SK-N-SH (cell line): ENCODE measurements around the gene C9. TPM values are rescaled to one million over a fixed set of nuclear protein-coding genes. Genes with fewer than 3 reads are reported as not detected.

ENCODE experiments used
- CTCF ChIA-PET: fragments of 300-600, 350-600 bp; formaldehyde crosslinking; extraction: SDS; loops from one replicate; lab custom pipeline; 2021; lab: Yijun Ruan, JAX
- POLR2A ChIA-PET: fragments of 350-600 bp; sonication (Branson Sonifier 250); formaldehyde crosslinking; extraction: SDS; loops from one replicate; lab custom pipeline; 2020; ENCODE audit warnings: antibody characterized with exemption, inconsistent platforms; lab: Yijun Ruan, JAX
- DNase-seq: peaks from one replicate; pipeline ENCODE4 v3.0.0; 2012
- H2AFZ ChIP-seq: fragments of 200-600 bp; sonication (generic); 2 replicates; pipeline ENCODE4 v1.8.1; 2016; ENCODE audit warnings: antibody characterized with exemption, mild to moderate bottlenecking, low read depth
- H3F3A ChIP-seq: fragments of 200-600 bp; sonication (generic); replicated peaks from 2 replicates; pipeline ENCODE3; 2016; ENCODE audit warnings: antibody characterized with exemption, mild to moderate bottlenecking; ENCODE audit not compliant: insufficient read depth
- H3K27ac ChIP-seq, 2 experiments: fragments of 200-500 bp in 1 of 2; fragments of 200-600 bp in 1 of 2; sonication (Bioruptor generic) in 1 of 2; sonication (generic), shearing (Covaris generic) in 1 of 2; 2 replicates each; pipeline versions ENCODE4 v1.5.1 to v1.6.1; 2014 to 2016; ENCODE audit warnings: low read depth in 2 of 2, inconsistent platforms in 1 of 2, low read length in 1 of 2, mild to moderate bottlenecking in 1 of 2, mixed read lengths in 1 of 2
- H3K27me3 ChIP-seq: fragments of 200-600 bp; sonication (generic), shearing (Covaris generic); 2 replicates; pipeline ENCODE4 v1.6.1; 2016; ENCODE audit warnings: mixed run types; ENCODE audit not compliant: insufficient read depth
- H3K36me3 ChIP-seq, 2 experiments: fragments of 200-500 bp in 1 of 2; fragments of 200-600 bp in 1 of 2; sonication (Bioruptor generic) in 1 of 2; sonication (generic) in 1 of 2; replicated peaks in 1 of 2; 2 replicates each; pipeline versions ENCODE3 to v1.5.1; 2014 to 2016; ENCODE audit warnings: low read length in 1 of 2, mild to moderate bottlenecking in 1 of 2; ENCODE audit not compliant: insufficient read depth in 2 of 2, control insufficient read depth in 1 of 2
- H3K4me1 ChIP-seq, 2 experiments: fragments of 200-500 bp in 1 of 2; fragments of 200-600 bp in 1 of 2; sonication (Bioruptor generic) in 1 of 2; sonication (generic), shearing (Covaris generic) in 1 of 2; 2 replicates each; pipeline versions ENCODE4 v1.5.1 to v1.6.1; 2014 to 2016; ENCODE audit warnings: low read depth in 1 of 2, low read length in 1 of 2, mixed run types in 1 of 2; ENCODE audit not compliant: insufficient read depth in 2 of 2, control insufficient read depth in 1 of 2
- H3K4me2 ChIP-seq: fragments of 200-600 bp; sonication (generic), shearing (Covaris generic); 2 replicates; pipeline ENCODE4 v1.6.1; 2017; ENCODE audit warnings: mixed run types
- H3K4me3 ChIP-seq, 2 experiments: fragments of 200-500 bp in 1 of 2; fragments of 200-600 bp in 1 of 2; sonication (Bioruptor generic) in 1 of 2; sonication (generic), shearing (Covaris generic) in 1 of 2; 2 replicates each; pipeline versions ENCODE4 v1.5.1 to v1.8.1; 2014 to 2016; ENCODE audit warnings: low read depth in 2 of 2, inconsistent platforms in 1 of 2, low read length in 1 of 2, mild to moderate bottlenecking in 1 of 2, mixed read lengths in 1 of 2, moderate library complexity in 1 of 2
- H3K79me2 ChIP-seq: fragments of 200-600 bp; sonication (generic); 2 replicates; pipeline ENCODE4 v1.8.1; 2017; ENCODE audit warnings: mild to moderate bottlenecking; ENCODE audit not compliant: insufficient read depth
- H3K9ac ChIP-seq: fragments of 200-600 bp; sonication (generic); 2 replicates; pipeline ENCODE4 v1.6.1; 2017; ENCODE audit warnings: mixed run types
- H3K9me2 ChIP-seq: fragments of 200-600 bp; sonication (generic); 2 replicates; pipeline ENCODE4 v1.6.1; 2017; ENCODE audit warnings: mixed run types
- H3K9me3 ChIP-seq: fragments of 200-600 bp; sonication (generic); 2 replicates; pipeline ENCODE4 v1.6.1; 2017; ENCODE audit warnings: mixed run types, mild to moderate bottlenecking, moderate library complexity
- H4K20me1 ChIP-seq: fragments of 200-600 bp; sonication (generic); 2 replicates; pipeline ENCODE4 v1.6.1; 2017; ENCODE audit warnings: mild to moderate bottlenecking, mixed run types; ENCODE audit not compliant: insufficient read depth
- CHD2 ChIP-seq: fragments of 150-350 bp; IDR thresholded peaks from 2 replicates; pipeline ENCODE4 v1.6.1; 2018; ENCODE audit warnings: low read length; ENCODE audit not compliant: partially characterized antibody
- EP300 ChIP-seq, 2 experiments: IDR thresholded peaks; 2 replicates each; pipeline versions ENCODE4 v1.4.0 to v1.6.1; 2012; ENCODE audit warnings: borderline replicate concordance in 1 of 2, low read depth in 1 of 2, low read length in 1 of 2
- GABPA ChIP-seq: IDR thresholded peaks from 2 replicates; pipeline ENCODE4 v1.4.0; 2012; ENCODE audit warnings: low read depth, mild to moderate bottlenecking
- MEF2A ChIP-seq: IDR thresholded peaks from 2 replicates; pipeline ENCODE4 v1.4.0; 2012; ENCODE audit warnings: low read depth, borderline replicate concordance
- NRF1 ChIP-seq: IDR thresholded peaks from 2 replicates; pipeline ENCODE4 v1.6.1; 2012; ENCODE audit warnings: low read depth, mild to moderate bottlenecking, low read length
- POLR2AphosphoS5 ChIP-seq: IDR thresholded peaks from 2 replicates; pipeline ENCODE4 v1.6.1; 2012; ENCODE audit warnings: low read depth, low read length
- SIN3A ChIP-seq: IDR thresholded peaks from 2 replicates; pipeline ENCODE4 v1.6.1; 2012; ENCODE audit warnings: low read depth, mild to moderate bottlenecking, low read length, moderate library complexity, borderline replicate concordance
- SMC3 ChIP-seq: IDR thresholded peaks from 2 replicates; pipeline ENCODE4 v1.6.1; 2012; ENCODE audit warnings: low read depth, low read length, improper control_type of control experiment
- TAF1 ChIP-seq: IDR thresholded peaks from 2 replicates; pipeline ENCODE4 v1.6.1; 2012; ENCODE audit warnings: low read depth, mild to moderate bottlenecking, low read length, moderate library complexity, borderline replicate concordance
- USF1 ChIP-seq: IDR thresholded peaks from 2 replicates; pipeline ENCODE4 v1.4.0; 2012; ENCODE audit warnings: low read depth, borderline replicate concordance
- WGBS: methylation state at CpG from one replicate; pipeline ENCODE4 v1.1.6; 2017; ENCODE audit warnings: low lambda C conversion rate; 5-methylcytosine and 5-hydroxymethylcytosine counted together
- polyA plus RNA-seq, 3 experiments: library from polyadenylated mRNA; depleted of rRNA; stranded (reverse); fragments of >200 nt; gene quantifications; 2 replicates each; pipeline ENCODE4 v1.2.3, GENCODE V29; 2012
- TF ChIP-seq, protein P1 (sequence below): IDR thresholded peaks from 2 replicates; pipeline ENCODE4; 2012
- TF ChIP-seq, protein P2 (sequence below): IDR thresholded peaks from 2 replicates; pipeline ENCODE4 v1.4.0; 2012; ENCODE audit warnings: low read depth

The C9 gene
- polyA plus RNA-seq, 1 of the 3 experiments (the other 2 are of a cell fraction) = not detected

DNA sequence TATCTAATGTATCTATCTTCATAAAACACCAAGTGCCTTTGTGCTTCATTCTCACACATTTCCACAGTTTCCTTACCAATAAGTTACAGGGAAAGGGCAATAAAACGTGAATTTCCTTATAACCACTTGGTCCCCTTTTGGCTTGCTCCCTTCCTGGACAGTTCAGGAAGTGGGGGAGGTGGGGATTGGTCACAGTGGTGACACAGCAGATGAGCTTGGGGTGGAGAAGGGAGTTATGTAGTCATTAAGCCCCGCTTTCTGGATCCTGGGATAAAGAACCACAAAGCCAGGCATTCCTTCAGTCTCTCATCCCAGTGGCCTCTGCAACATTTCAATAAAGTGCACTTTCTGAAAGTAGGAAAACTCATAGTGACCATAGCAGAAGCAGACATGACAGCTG lies 97.9 kb downstream of the C9 start (continued):
- TF ChIP-seq EP300 (IDR thresholded peaks at IDR 0.05; ENCODE audit: borderline replicate concordance in 1 of 2, low read depth in 1 of 2, low read length in 1 of 2) = no peak

- Histone ChIP-seq H3K9me2 (no peaks in the 10 kb centered on the region), H3K79me2 (no peaks in the 10 kb centered on the region), H3K27ac (no peak overlapping the region), H2AFZ (no peak overlapping the region), H3K36me3 (no peaks in the 10 kb centered on the region), H3K9ac (no peak overlapping the region)
- DNase-seq = no peak
- ChIA-PET POLR2A (no interaction called here), CTCF (no interaction called here)
- TF ChIP-seq, protein P1, sequence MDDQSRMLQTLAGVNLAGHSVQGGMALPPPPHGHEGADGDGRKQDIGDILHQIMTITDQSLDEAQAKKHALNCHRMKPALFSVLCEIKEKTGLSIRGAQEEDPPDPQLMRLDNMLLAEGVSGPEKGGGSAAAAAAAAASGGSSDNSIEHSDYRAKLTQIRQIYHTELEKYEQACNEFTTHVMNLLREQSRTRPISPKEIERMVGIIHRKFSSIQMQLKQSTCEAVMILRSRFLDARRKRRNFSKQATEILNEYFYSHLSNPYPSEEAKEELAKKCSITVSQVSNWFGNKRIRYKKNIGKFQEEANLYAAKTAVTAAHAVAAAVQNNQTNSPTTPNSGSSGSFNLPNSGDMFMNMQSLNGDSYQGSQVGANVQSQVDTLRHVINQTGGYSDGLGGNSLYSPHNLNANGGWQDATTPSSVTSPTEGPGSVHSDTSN = no peak
- TF ChIP-seq GABPA = no peak
- TF ChIP-seq TAF1 = no peak
- no peak for TF ChIP-seq SMC3
- TF ChIP-seq MEF2A = no peak
- TF ChIP-seq SIN3A = no peak
- TF ChIP-seq POLR2AphosphoS5 = no peak
- TF ChIP-seq, all 33 proteins: peak for 0
- H3F3A ChIP-seq = no peaks in the 10 kb centered on the region
- 4% methylated on average over 1 of the region's 1 CpG for WGBS
- no peak overlapping the region for H3K4me3 ChIP-seq
- no peaks in the 10 kb centered on the region for H4K20me1 ChIP-seq
- no peaks in the 10 kb centered on the region for H3K4me1 ChIP-seq
- H3K27me3 ChIP-seq = peaks cover 9% of the 10 kb centered on the region; the same call in 1 of the 2 replicates
- H3K9me3 ChIP-seq = no peaks in the 10 kb centered on the region
- H3K4me2 ChIP-seq = no peak overlapping the region
Observed at GRCh38 chr5:39264528-39264927, 99.8 kb downstream of the C9 start.

DNA sequence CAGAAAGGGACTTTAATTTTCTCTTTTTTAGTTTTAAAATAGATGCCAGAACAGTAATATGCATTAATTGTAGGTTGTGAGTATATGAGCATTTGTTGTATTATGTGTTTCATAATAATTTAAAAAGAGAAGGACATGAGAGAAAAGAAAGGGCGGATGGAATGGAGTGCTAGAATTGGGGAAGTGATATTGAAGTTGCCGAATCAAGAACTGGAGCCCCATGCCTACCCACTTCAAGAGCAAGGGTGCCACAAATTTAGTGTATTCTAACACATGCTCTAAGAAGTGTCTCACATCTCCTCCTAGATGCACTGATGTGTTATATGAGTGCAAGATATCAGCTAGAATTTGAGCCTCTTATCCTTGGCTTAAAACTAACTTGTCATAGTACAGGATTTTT lies 101.3 kb downstream of the C9 start:
- Histone ChIP-seq H3K79me2 (no peaks in the 10 kb centered on the region), H3K9ac (no peak overlapping the region), H4K20me1 (no peaks in the 10 kb centered on the region), H2AFZ (no peak overlapping the region), H3K4me2 (no peak overlapping the region), H3K27me3 (peaks cover 18% of the 10 kb centered on the region; the same call in 1 of the 2 replicates), H3K9me3 (no peaks in the 10 kb centered on the region), H3K36me3 (no peaks in the 10 kb centered on the region), H3K27ac (no peak overlapping the region), H3K4me3 (no peak overlapping the region), H3F3A (no peaks in the 10 kb centered on the region), H3K4me1 (no peaks in the 10 kb centered on the region), H3K9me2 (no peaks in the 10 kb centered on the region)
- WGBS = 14% methylated on average over 2 of the region's 2 CpGs
- no peak for DNase-seq
- CTCF ChIA-PET = no interaction called here
- POLR2A ChIA-PET = no interaction called here
- TF ChIP-seq NRF1 = no peak
- TF ChIP-seq POLR2AphosphoS5 = no peak
- TF ChIP-seq, protein P2, sequence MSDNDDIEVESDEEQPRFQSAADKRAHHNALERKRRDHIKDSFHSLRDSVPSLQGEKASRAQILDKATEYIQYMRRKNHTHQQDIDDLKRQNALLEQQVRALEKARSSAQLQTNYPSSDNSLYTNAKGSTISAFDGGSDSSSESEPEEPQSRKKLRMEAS = no peak
- no peak for TF ChIP-seq USF1
- no peak for TF ChIP-seq CHD2
- TF ChIP-seq, protein P1 = no peak
